Brain microvascular endothelial cell (primary cell): ENCODE data around the gene RBM39.

Source experiments
- DNase-seq: peaks from one replicate; pipeline ENCODE4 v3.0.0-alpha.2; 2020
- H3K27ac ChIP-seq: fragments of 250-450 bp; sonication (Bioruptor Pico); 2 replicates; pipeline ENCODE4 v1.5.1; 2020; ENCODE audit warnings: mild to moderate bottlenecking, moderate library complexity
- H3K27me3 ChIP-seq: fragments of 250-450 bp; sonication (Bioruptor Pico); replicated peaks from 2 replicates; pipeline ENCODE4 v1.5.1; 2020; ENCODE audit warnings: mild to moderate bottlenecking
- H3K36me3 ChIP-seq: fragments of 250-450 bp; sonication (Bioruptor Pico); replicated peaks from 2 replicates; pipeline ENCODE4 v1.5.1; 2020; ENCODE audit warnings: mild to moderate bottlenecking
- H3K4me3 ChIP-seq: 2 replicates; pipeline ENCODE4 v1.5.1; 2011; ENCODE audit warnings: low read depth, mild to moderate bottlenecking, control low read depth, low read length, moderate library complexity
- CTCF ChIP-seq: IDR thresholded peaks from 2 replicates; pipeline ENCODE4 v1.5.1; 2011; ENCODE audit warnings: low read depth, mild to moderate bottlenecking, moderate library complexity, low read length, control low read depth, inconsistent platforms; ENCODE audit errors: missing control alignments
- in situ Hi-C: cut with HindIII; loops from 2 replicates; pipeline ENCODE4 v1.10.0; 2017; ENCODE audit warnings: low sequenced_read_pairs, low pct_ligation_motif_present

The RBM39 gene

GRCh38 chr20:35739294-35740163 lies 2.5 kb downstream of the RBM39 start:
- no peak for DNase-seq
- peak overlapping the region; percentile 100 for H3K27ac ChIP-seq
- peak overlapping the region; percentile 96 for H3K4me3 ChIP-seq
- in situ Hi-C loops, result loop anchor here (25.0 kb wide), 1 partner anchor 148 kb away; no protein-coding TSS in a partner anchor
- TF ChIP-seq CTCF, result peak; percentile 25
- peaks cover 65% of the 10 kb centered on the region for H3K36me3 ChIP-seq
- no peaks in the 10 kb centered on the region for H3K27me3 ChIP-seq

GRCh38 chr20:35738410-35739179 lies 3.5 kb downstream of the RBM39 start:
- DNase-seq, result no peak
- H3K27ac ChIP-seq, result no peak overlapping the region
- TF ChIP-seq CTCF, result no peak
- H3K27me3 ChIP-seq, result no peaks in the 10 kb centered on the region
- peaks cover 75% of the 10 kb centered on the region for H3K36me3 ChIP-seq
- H3K4me3 ChIP-seq, result no peak overlapping the region
- in situ Hi-C loops, result loop anchor here (25.0 kb wide), 1 partner anchor 149 kb away; no protein-coding TSS in a partner anchor

- Histone ChIP-seq H3K36me3 (peaks cover 82% of the 10 kb centered on the region), H3K27ac (no peak overlapping the region), H3K4me3 (no peak overlapping the region), H3K27me3 (no peaks in the 10 kb centered on the region)
- no peak for TF ChIP-seq CTCF
- in situ Hi-C loops, result loop anchor here (25.0 kb wide), 1 partner anchor 149 kb away; no protein-coding TSS in a partner anchor
- no peak for DNase-seq
Observed at GRCh38 chr20:35737865-35738333, 4.2 kb downstream of the RBM39 start.

- H3K27ac ChIP-seq, result no peak overlapping the region
- no peak for DNase-seq
- H3K4me3 ChIP-seq, result no peak overlapping the region
- TF ChIP-seq CTCF, result no peak
- peaks cover 93% of the 10 kb centered on the region for H3K36me3 ChIP-seq
- H3K27me3 ChIP-seq, result no peaks in the 10 kb centered on the region
- in situ Hi-C loops, result loop anchor here (25.0 kb wide), 1 partner anchor 151 kb away; no protein-coding TSS in a partner anchor
Observed at GRCh38 chr20:35735826-35736470, 6.1 kb downstream of the RBM39 start.

GRCh38 chr20:35734777-35735649 lies 7.0 kb downstream of the RBM39 start:
- H3K27ac ChIP-seq, result no peak overlapping the region
- DNase-seq, result no peak
- no peak for TF ChIP-seq CTCF
- H3K27me3 ChIP-seq, result no peaks in the 10 kb centered on the region
- no peak overlapping the region for H3K4me3 ChIP-seq
- peaks cover 94% of the 10 kb centered on the region for H3K36me3 ChIP-seq
- in situ Hi-C loops, result loop anchor here (25.0 kb wide), 1 partner anchor 152 kb away; no protein-coding TSS in a partner anchor
